ENCODE results near the gene STAP2. TPM values are rescaled to one million over a fixed set of nuclear protein-coding genes. Genes with fewer than 3 reads are reported as not detected.

Gene STAP2
- total and polyA plus RNA-seq, 9 of the 15 experiments (the other 6 are each of a cell fraction or from before 2014, with no cell fraction given), result 1.2 to 9.8 (median 4.5) TPM

DNA sequence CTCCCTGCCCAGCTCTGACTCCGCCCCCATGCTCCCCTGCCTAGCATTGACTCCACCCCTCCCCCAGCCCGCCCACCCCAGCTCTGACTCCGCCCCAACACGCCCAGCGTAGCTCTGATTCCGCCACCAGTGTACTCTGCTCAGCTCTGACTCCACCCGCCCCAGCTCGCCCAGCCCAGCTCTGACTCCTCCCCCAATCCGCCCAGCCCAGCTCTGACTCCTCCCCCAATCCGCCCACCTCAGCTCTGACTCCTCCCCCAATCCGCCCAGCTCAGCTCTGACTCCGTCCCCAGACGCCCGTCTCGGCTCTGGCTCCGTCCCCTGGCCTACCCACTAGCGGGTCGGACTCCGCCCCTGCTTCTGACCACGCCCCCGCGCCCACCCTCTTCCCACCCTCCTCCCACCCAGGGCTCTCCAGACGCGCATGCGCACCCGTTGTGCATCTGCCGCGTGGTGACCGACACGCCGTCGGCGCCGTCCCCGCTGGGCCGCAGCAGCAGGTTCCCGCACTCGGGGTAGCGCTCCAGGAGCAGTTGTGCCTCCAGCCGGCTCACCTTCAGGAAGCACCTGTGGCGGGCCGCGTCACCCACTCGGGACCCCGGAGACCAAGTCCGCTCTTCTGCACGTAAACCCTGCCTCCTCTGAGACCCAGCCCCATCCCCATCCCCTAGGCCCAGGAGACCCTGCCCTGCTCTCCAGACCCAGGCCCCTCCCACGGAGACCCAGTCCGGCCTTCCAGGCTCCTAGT is 10.2 kb downstream of the STAP2 start (continued):
- TF ChIP-seq, protein P1, sequence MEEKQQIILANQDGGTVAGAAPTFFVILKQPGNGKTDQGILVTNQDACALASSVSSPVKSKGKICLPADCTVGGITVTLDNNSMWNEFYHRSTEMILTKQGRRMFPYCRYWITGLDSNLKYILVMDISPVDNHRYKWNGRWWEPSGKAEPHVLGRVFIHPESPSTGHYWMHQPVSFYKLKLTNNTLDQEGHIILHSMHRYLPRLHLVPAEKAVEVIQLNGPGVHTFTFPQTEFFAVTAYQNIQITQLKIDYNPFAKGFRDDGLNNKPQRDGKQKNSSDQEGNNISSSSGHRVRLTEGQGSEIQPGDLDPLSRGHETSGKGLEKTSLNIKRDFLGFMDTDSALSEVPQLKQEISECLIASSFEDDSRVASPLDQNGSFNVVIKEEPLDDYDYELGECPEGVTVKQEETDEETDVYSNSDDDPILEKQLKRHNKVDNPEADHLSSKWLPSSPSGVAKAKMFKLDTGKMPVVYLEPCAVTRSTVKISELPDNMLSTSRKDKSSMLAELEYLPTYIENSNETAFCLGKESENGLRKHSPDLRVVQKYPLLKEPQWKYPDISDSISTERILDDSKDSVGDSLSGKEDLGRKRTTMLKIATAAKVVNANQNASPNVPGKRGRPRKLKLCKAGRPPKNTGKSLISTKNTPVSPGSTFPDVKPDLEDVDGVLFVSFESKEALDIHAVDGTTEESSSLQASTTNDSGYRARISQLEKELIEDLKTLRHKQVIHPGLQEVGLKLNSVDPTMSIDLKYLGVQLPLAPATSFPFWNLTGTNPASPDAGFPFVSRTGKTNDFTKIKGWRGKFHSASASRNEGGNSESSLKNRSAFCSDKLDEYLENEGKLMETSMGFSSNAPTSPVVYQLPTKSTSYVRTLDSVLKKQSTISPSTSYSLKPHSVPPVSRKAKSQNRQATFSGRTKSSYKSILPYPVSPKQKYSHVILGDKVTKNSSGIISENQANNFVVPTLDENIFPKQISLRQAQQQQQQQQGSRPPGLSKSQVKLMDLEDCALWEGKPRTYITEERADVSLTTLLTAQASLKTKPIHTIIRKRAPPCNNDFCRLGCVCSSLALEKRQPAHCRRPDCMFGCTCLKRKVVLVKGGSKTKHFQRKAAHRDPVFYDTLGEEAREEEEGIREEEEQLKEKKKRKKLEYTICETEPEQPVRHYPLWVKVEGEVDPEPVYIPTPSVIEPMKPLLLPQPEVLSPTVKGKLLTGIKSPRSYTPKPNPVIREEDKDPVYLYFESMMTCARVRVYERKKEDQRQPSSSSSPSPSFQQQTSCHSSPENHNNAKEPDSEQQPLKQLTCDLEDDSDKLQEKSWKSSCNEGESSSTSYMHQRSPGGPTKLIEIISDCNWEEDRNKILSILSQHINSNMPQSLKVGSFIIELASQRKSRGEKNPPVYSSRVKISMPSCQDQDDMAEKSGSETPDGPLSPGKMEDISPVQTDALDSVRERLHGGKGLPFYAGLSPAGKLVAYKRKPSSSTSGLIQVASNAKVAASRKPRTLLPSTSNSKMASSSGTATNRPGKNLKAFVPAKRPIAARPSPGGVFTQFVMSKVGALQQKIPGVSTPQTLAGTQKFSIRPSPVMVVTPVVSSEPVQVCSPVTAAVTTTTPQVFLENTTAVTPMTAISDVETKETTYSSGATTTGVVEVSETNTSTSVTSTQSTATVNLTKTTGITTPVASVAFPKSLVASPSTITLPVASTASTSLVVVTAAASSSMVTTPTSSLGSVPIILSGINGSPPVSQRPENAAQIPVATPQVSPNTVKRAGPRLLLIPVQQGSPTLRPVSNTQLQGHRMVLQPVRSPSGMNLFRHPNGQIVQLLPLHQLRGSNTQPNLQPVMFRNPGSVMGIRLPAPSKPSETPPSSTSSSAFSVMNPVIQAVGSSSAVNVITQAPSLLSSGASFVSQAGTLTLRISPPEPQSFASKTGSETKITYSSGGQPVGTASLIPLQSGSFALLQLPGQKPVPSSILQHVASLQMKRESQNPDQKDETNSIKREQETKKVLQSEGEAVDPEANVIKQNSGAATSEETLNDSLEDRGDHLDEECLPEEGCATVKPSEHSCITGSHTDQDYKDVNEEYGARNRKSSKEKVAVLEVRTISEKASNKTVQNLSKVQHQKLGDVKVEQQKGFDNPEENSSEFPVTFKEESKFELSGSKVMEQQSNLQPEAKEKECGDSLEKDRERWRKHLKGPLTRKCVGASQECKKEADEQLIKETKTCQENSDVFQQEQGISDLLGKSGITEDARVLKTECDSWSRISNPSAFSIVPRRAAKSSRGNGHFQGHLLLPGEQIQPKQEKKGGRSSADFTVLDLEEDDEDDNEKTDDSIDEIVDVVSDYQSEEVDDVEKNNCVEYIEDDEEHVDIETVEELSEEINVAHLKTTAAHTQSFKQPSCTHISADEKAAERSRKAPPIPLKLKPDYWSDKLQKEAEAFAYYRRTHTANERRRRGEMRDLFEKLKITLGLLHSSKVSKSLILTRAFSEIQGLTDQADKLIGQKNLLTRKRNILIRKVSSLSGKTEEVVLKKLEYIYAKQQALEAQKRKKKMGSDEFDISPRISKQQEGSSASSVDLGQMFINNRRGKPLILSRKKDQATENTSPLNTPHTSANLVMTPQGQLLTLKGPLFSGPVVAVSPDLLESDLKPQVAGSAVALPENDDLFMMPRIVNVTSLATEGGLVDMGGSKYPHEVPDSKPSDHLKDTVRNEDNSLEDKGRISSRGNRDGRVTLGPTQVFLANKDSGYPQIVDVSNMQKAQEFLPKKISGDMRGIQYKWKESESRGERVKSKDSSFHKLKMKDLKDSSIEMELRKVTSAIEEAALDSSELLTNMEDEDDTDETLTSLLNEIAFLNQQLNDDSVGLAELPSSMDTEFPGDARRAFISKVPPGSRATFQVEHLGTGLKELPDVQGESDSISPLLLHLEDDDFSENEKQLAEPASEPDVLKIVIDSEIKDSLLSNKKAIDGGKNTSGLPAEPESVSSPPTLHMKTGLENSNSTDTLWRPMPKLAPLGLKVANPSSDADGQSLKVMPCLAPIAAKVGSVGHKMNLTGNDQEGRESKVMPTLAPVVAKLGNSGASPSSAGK (IDR thresholded peaks at IDR 0.05), result peak; percentile 91
- peak; percentile 95 to 96 for TF ChIP-seq NRF1 (conservative IDR thresholded peaks at IDR 0.05 in 1 of 2, IDR thresholded peaks at IDR 0.05 in 1 of 2)
- TF ChIP-seq MAZ (CRISPR knock-in tag; conservative IDR thresholded peaks at IDR 0.05 in 1 of 2, IDR thresholded peaks at IDR 0.05 in 1 of 2), result 0 out of 4 replicates have a peak, but pooled peaks of 1 of the 2 experiments have one; percentile 55
- peak; percentile 85 for TF ChIP-seq SAP30 (IDR thresholded peaks at IDR 0.05; ENCODE audit: borderline replicate concordance, insufficient read depth, low read depth, low read length, poor library complexity, severe bottlenecking)
- peak; percentile 35 for TF ChIP-seq FOS (IDR thresholded peaks at IDR 0.05; ENCODE audit: extremely low read depth, insufficient read length)
- TF ChIP-seq, protein P2, sequence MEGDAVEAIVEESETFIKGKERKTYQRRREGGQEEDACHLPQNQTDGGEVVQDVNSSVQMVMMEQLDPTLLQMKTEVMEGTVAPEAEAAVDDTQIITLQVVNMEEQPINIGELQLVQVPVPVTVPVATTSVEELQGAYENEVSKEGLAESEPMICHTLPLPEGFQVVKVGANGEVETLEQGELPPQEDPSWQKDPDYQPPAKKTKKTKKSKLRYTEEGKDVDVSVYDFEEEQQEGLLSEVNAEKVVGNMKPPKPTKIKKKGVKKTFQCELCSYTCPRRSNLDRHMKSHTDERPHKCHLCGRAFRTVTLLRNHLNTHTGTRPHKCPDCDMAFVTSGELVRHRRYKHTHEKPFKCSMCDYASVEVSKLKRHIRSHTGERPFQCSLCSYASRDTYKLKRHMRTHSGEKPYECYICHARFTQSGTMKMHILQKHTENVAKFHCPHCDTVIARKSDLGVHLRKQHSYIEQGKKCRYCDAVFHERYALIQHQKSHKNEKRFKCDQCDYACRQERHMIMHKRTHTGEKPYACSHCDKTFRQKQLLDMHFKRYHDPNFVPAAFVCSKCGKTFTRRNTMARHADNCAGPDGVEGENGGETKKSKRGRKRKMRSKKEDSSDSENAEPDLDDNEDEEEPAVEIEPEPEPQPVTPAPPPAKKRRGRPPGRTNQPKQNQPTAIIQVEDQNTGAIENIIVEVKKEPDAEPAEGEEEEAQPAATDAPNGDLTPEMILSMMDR (IDR thresholded peaks at IDR 0.05 in 2 of 3, conservative IDR thresholded peaks at IDR 0.05 in 1 of 3; ENCODE audit: insufficient read depth in 2 of 3, low read depth in 1 of 3, low read length in 3 of 3), result peak in 1 of 3 experiments; percentile 97; a peak in 2 of 6 replicates
- peak; percentile 73 for TF ChIP-seq POLR2AphosphoS5 (IDR thresholded peaks at IDR 0.05; ENCODE audit: control insufficient read depth, insufficient read depth, low read depth, low read length)
- no peak for TF ChIP-seq ZNF717 (CRISPR knock-in tag; IDR thresholded peaks at IDR 0.05)
- peak; percentile 61 for TF ChIP-seq MEIS2 (IDR thresholded peaks at IDR 0.05; ENCODE audit: partially characterized antibody)
- TF ChIP-seq, protein P3, sequence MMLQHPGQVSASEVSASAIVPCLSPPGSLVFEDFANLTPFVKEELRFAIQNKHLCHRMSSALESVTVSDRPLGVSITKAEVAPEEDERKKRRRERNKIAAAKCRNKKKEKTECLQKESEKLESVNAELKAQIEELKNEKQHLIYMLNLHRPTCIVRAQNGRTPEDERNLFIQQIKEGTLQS (IDR thresholded peaks at IDR 0.05), result no peak
- TF ChIP-seq, protein P3 (CRISPR knock-in tag; conservative IDR thresholded peaks at IDR 0.05), result 0 out of 2 replicates have a peak, but pooled peaks have one; percentile 55
